Measurements from ENCODE around the gene ZNF365.
"Not testable (repeated sequence)": the region's sequence is repeated elsewhere in the genome, so short reads cannot be mapped to it uniquely, and the experiment has no call there.

Gene ZNF365

GRCh38 chr10:62393237-62393636 lies 19.1 kb downstream of the ZNF365 start:
- no peak overlapping the region for H3K4me3 ChIP-seq (replicated peaks; ENCODE audit: low read depth, low read length)
- TF ChIP-seq, protein P1, sequence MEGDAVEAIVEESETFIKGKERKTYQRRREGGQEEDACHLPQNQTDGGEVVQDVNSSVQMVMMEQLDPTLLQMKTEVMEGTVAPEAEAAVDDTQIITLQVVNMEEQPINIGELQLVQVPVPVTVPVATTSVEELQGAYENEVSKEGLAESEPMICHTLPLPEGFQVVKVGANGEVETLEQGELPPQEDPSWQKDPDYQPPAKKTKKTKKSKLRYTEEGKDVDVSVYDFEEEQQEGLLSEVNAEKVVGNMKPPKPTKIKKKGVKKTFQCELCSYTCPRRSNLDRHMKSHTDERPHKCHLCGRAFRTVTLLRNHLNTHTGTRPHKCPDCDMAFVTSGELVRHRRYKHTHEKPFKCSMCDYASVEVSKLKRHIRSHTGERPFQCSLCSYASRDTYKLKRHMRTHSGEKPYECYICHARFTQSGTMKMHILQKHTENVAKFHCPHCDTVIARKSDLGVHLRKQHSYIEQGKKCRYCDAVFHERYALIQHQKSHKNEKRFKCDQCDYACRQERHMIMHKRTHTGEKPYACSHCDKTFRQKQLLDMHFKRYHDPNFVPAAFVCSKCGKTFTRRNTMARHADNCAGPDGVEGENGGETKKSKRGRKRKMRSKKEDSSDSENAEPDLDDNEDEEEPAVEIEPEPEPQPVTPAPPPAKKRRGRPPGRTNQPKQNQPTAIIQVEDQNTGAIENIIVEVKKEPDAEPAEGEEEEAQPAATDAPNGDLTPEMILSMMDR (IDR thresholded peaks at IDR 0.05; ENCODE audit: low read depth, low read length, missing control alignments), result no peak
- no peak for DNase-seq (ENCODE audit: extremely low read depth, low read depth)

DNA sequence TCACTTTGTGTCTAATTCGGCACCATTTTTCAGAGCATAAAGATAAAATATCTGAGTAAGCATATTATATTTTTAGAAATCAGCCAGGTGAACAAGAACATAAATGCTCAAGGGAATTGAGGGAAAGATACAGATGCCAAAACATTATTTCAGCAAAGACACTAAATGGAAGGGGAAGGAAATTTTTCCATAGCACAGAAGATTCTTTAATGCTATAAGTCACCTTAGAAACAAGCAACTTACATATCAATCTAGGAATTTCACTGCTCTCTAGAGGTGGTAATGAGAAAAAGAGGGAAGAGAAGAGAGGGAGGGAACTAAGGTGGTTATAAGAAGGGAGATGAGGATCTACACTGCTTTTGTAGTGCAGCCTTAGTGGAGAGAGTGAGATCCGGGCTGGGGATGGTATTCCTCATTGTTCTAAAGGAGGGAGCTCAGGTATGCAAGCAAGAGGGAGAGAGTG lies 20.4 kb downstream of the ZNF365 start:
- H3K4me3 ChIP-seq (replicated peaks; ENCODE audit: low read depth, low read length), result no peak overlapping the region
- no peak for DNase-seq (ENCODE audit: extremely low read depth, low read depth)
- TF ChIP-seq, protein P1 (IDR thresholded peaks at IDR 0.05; ENCODE audit: low read depth, low read length, missing control alignments), result no peak

- no peak for DNase-seq (ENCODE audit: extremely low read depth, low read depth)
- H3K4me3 ChIP-seq (replicated peaks; ENCODE audit: low read depth, low read length), result no peak overlapping the region
- TF ChIP-seq, protein P1 (IDR thresholded peaks at IDR 0.05; ENCODE audit: low read depth, low read length, missing control alignments), result no peak
Measured at GRCh38 chr10:62395892-62396291, 21.7 kb downstream of the ZNF365 start.

DNA sequence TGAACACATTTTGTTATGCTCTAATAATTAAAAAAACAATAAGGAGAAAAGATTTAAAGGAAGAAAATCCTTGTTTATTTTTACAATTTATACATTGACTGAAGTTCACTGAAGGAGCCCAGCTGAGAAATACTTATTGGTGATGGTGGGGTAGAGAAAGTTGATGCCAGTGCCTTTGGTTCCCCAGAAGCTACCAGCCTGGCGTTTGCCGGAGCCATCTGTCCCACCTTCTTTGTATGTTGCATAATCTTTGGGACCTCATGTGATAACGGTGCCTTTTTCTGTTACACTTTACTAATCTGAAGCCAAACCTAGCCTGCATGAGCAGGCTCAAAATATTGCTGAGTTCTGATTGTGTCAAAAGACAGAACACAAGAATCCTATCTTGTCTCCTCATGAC lies 22.7 kb downstream of the ZNF365 start:
- TF ChIP-seq, protein P1 (IDR thresholded peaks at IDR 0.05; ENCODE audit: low read depth, low read length, missing control alignments), result no peak
- H3K4me3 ChIP-seq (replicated peaks; ENCODE audit: low read depth, low read length), result no peak overlapping the region
- no peak for DNase-seq (ENCODE audit: extremely low read depth, low read depth)

DNA sequence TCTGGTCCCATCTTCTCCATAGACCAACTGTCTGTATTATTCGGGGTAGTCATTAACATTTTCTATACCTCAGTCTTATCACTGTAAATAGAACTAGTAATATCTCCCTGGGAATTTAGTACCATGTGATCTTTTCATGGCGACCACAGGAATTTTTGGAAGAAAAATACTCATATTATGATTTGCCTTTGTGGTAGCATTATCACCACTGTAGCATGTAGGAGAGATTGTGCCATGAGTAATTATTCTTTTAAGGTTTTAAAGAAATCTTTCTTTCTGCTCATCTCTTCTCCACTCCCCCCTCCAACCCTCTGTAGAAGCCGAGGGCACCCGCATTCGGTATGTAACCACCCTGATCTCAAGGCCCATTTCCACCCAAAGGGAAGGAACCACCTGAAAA lies 25.0 kb downstream of the ZNF365 start:
- no peak overlapping the region for H3K4me3 ChIP-seq (replicated peaks; ENCODE audit: low read depth, low read length)
- TF ChIP-seq, protein P1 (IDR thresholded peaks at IDR 0.05; ENCODE audit: low read depth, low read length, missing control alignments), result no peak
- DNase-seq (ENCODE audit: extremely low read depth, low read depth), result no peak

DNA sequence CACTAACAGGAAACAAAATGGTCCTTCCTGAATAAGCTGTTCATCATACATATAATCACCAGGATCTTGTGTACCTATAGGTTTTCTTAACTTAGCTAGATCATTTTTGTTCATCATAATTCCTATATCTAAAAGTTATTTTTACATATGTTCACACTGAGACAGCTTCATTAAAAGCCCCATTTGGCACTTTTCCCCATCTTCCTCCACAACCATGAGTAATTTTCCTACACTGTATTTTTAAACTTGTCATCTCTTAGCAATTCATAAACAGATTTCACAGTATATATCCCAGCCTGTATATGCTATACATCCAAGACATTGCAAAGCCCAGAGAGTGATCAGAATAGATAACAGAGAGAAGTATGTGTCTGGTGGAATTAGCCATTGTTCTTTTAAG lies 28.3 kb downstream of the ZNF365 start:
- DNase-seq (ENCODE audit: extremely low read depth, low read depth), result no peak
- no peak overlapping the region for H3K4me3 ChIP-seq (replicated peaks; ENCODE audit: low read depth, low read length)
- TF ChIP-seq, protein P1 (IDR thresholded peaks at IDR 0.05; ENCODE audit: low read depth, low read length, missing control alignments), result no peak

DNA sequence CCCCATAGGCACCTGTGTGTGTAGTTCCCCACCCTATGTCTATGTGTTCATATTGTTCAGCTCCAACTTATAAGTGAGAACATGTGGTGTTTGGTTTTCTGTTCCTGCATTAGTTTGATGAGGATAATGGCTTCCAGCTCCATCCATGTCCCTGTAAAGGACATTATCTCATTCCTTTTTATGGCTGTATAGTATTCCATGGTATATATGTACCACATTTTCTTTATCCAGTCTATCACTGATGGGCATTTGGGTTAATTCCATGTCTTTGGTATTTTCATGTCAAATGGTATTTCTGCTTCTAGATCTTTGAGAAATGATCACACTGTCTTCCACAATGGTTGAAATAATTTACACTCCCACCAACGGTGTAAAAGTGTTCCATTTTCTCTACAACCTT lies 36.4 kb downstream of the ZNF365 start:
- not testable (repeated sequence) for DNase-seq (ENCODE audit: extremely low read depth, low read depth); H3K4me3 ChIP-seq (replicated peaks; ENCODE audit: low read depth, low read length)

GRCh38 chr10:62410934-62411333 lies 36.8 kb downstream of the ZNF365 start:
- not testable (repeated sequence) for H3K4me3 ChIP-seq (replicated peaks; ENCODE audit: low read depth, low read length); DNase-seq (ENCODE audit: extremely low read depth, low read depth)

Data from HFF-Myc (cell line).